Right lobe of liver (tissue), 4 donors: ENCODE data around the gene DCTD.

ENCODE experiments used
- POLR2A ChIP-seq: fragments of 450-650 bp; IDR thresholded peaks from one replicate; pipeline ENCODE4 v1.6.1; 2017; ENCODE audit warnings: antibody characterized with exemption, mild to moderate bottlenecking
- TF ChIP-seq, protein P1 (sequence below), 4 donors: fragments of 200-600 bp in 3 of 4; fragments of 450-650 bp in 1 of 4; IDR thresholded peaks; one replicate each; pipeline versions ENCODE4 v1.5.1 to v1.8.0; 2016 to 2022; ENCODE audit warnings: antibody characterized with exemption in 4 of 4, mild to moderate bottlenecking in 2 of 4
- donor health status: DM: no; HTN: no; CAD: no.
- donor health status: DM: no; HTN: no; CAD: no.
- donor health status: DM: no; HTN: yes; CAD: no.

DNA sequence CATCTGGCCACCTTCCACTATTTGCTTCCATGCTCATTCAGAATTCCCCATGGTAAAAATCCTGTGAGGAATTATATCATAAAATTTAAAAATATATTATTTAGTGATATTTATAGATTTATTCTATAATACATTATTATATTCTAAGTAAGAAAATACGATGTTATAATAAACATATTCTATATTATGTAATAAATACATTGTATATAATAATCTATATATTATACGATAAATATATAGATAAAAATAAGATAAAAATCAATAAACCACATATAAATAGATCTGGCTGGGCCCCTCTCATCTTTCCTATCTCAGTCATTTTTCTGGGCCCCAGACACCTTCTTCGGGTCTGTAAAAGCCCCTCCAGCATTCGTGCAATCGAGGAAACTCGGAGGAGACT is 68.5 kb downstream of the DCTD start:
- TF ChIP-seq, protein P1, sequence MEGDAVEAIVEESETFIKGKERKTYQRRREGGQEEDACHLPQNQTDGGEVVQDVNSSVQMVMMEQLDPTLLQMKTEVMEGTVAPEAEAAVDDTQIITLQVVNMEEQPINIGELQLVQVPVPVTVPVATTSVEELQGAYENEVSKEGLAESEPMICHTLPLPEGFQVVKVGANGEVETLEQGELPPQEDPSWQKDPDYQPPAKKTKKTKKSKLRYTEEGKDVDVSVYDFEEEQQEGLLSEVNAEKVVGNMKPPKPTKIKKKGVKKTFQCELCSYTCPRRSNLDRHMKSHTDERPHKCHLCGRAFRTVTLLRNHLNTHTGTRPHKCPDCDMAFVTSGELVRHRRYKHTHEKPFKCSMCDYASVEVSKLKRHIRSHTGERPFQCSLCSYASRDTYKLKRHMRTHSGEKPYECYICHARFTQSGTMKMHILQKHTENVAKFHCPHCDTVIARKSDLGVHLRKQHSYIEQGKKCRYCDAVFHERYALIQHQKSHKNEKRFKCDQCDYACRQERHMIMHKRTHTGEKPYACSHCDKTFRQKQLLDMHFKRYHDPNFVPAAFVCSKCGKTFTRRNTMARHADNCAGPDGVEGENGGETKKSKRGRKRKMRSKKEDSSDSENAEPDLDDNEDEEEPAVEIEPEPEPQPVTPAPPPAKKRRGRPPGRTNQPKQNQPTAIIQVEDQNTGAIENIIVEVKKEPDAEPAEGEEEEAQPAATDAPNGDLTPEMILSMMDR (IDR thresholded peaks at IDR 0.05), result no peak
- no peak for TF ChIP-seq POLR2A
